Left lung (tissue), 10 donors: ENCODE data around the gene ADAM12. TPM values are rescaled to one million over a fixed set of nuclear protein-coding genes. Genes with fewer than 3 reads are reported as not detected.

Source experiments
- ATAC-seq: fragments of 200-7000 bp; cut with Tn5 transposase; one replicate; pipeline ENCODE4 v1.9.1; 2020; ENCODE audit warnings: moderate library complexity
- DNase-seq, 4 donors: peaks; one replicate each; pipeline ENCODE4 v3.0.0-alpha.2; 2013 to 2020
- H3K27ac ChIP-seq, 2 donors: fragments of 200-600 bp; sonication (generic) in 1 of 2; one replicate each; pipeline versions ENCODE4 v1.5.0 to v1.8.0; 2020 to 2021
- H3K27me3 ChIP-seq, 2 donors: fragments of 200-600 bp; sonication (generic) in 1 of 2; one replicate each; pipeline versions ENCODE4 v1.5.0 to v1.8.0; 2020 to 2021
- H3K36me3 ChIP-seq, 2 donors: fragments of 200-600 bp; sonication (generic) in 1 of 2; one replicate each; pipeline versions ENCODE4 v1.5.0 to v1.8.0; 2020 to 2021
- H3K4me1 ChIP-seq, 2 donors: fragments of 200-600 bp; one replicate each; pipeline ENCODE4 v1.8.0; 2021
- H3K4me3 ChIP-seq, 2 donors: fragments of 200-600 bp; sonication (generic) in 1 of 2; one replicate each; pipeline versions ENCODE4 v1.5.0 to v1.8.0; 2020 to 2021; ENCODE audit warnings: mild to moderate bottlenecking in 1 of 2
- H3K9me3 ChIP-seq, 2 donors: fragments of 200-600 bp; sonication (generic) in 1 of 2; one replicate each; pipeline versions ENCODE4 v1.5.0 to v1.8.0; 2020 to 2021
- intact Hi-C, 2 donors: fragments of 100-400 bp; cut with DNase I; formaldehyde crosslinking; loops; one replicate each; pipeline versions ENCODE4 v1.11.2 to v1.14.2; 2022
- polyA plus RNA-seq, 6 donors: library from polyadenylated mRNA; unstranded; fragments of 120-200 nt; gene quantifications; one replicate each; pipeline ENCODE4 v1.2.1, GENCODE V29; 2013; ENCODE audit not compliant: insufficient read length in 6 of 6
- total RNA-seq, 2 donors: library from RNA; stranded (reverse); fragmentation: NEBNext Ultra II Directional; extraction: Animal tissue kit (Norgen Biotek cat#: 25700); gene quantifications; one replicate each; pipeline ENCODE4 v1.2.1, GENCODE V29; 2021
- TF ChIP-seq, protein P1 (sequence below), 2 donors: fragments of 200-600 bp; sonication (generic) in 1 of 2; IDR thresholded peaks; one replicate each; pipeline versions ENCODE4 v1.5.0 to v1.8.0; 2021; ENCODE audit warnings: antibody characterized with exemption in 2 of 2
- donor health status: DM: no; HTN: yes; CAD: no.
- donor health status: DM: no; HTN: no; CAD: no.

The ADAM12 gene
- total and polyA plus RNA-seq, 8 donors: 2.6 to 22.4 (median 10.7) TPM

GRCh38 chr10:126290232-126290631 is 98.0 kb downstream of the ADAM12 start:
- H3K27ac ChIP-seq: no peak overlapping the region
- TF ChIP-seq, protein P1, sequence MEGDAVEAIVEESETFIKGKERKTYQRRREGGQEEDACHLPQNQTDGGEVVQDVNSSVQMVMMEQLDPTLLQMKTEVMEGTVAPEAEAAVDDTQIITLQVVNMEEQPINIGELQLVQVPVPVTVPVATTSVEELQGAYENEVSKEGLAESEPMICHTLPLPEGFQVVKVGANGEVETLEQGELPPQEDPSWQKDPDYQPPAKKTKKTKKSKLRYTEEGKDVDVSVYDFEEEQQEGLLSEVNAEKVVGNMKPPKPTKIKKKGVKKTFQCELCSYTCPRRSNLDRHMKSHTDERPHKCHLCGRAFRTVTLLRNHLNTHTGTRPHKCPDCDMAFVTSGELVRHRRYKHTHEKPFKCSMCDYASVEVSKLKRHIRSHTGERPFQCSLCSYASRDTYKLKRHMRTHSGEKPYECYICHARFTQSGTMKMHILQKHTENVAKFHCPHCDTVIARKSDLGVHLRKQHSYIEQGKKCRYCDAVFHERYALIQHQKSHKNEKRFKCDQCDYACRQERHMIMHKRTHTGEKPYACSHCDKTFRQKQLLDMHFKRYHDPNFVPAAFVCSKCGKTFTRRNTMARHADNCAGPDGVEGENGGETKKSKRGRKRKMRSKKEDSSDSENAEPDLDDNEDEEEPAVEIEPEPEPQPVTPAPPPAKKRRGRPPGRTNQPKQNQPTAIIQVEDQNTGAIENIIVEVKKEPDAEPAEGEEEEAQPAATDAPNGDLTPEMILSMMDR (IDR thresholded peaks at IDR 0.05): no peak
- no peaks in the 10 kb centered on the region for H3K4me1 ChIP-seq
- no peak overlapping the region for H3K4me3 ChIP-seq
- H3K36me3 ChIP-seq: no peaks in the 10 kb centered on the region
- ATAC-seq (no peak), DNase-seq (no peak)
- intact Hi-C loops: no loop called here
- no peaks in the 10 kb centered on the region for H3K27me3 ChIP-seq
- H3K9me3 ChIP-seq: no peaks in the 10 kb centered on the region

DNA sequence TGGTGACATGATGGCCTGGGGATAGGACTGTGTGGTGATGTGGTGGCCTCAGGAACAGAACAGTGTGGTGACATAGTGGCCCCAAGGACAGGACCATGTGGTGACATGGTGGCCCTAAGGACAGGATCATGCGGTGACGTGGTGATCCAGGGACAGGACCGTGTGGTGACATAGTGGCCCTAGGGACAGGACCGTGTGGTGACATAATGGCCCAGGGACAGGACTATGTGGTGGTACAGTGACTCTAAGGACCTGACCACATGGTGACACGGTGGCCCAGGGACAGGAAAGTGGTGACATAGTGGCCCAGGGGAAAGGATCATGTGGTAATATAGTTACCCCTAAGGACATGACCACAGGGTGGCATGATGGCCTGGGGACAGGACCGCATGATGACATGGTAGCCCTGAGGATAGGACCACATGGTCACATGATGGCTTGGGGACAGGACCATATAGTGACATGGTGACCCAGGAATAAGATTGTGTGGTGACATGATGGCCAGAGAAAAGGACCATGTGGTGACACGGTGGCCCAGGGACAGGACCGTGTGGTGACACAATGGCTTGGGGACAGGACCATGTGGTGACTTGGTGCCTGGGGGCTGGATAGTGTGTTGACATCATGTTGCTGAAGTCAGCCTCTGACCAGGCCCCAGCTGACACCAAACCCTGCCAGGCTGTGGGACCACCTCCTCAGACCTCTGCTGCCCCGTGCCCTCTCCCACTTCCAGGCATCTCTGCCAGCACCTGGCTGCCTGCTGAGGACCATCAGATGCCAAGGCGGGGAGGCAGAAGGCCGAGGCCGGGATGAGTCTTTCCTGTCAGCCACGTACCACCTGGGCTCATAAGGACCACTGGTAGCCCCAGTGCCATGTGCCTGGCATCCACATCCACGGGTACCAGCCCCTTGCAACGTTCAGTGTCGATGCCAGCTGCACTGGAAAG is 99.5 kb downstream of the ADAM12 start:
- ATAC-seq (no peak), DNase-seq (no peak)
- TF ChIP-seq, protein P1 (IDR thresholded peaks at IDR 0.05): no peak
- Histone ChIP-seq H3K27ac (no peak overlapping the region), H3K4me1 (no peaks in the 10 kb centered on the region), H3K9me3 (no peaks in the 10 kb centered on the region), H3K27me3 (no peaks in the 10 kb centered on the region), H3K36me3 (no peaks in the 10 kb centered on the region), H3K4me3 (no peak overlapping the region)
- intact Hi-C loops: no loop called here

DNA sequence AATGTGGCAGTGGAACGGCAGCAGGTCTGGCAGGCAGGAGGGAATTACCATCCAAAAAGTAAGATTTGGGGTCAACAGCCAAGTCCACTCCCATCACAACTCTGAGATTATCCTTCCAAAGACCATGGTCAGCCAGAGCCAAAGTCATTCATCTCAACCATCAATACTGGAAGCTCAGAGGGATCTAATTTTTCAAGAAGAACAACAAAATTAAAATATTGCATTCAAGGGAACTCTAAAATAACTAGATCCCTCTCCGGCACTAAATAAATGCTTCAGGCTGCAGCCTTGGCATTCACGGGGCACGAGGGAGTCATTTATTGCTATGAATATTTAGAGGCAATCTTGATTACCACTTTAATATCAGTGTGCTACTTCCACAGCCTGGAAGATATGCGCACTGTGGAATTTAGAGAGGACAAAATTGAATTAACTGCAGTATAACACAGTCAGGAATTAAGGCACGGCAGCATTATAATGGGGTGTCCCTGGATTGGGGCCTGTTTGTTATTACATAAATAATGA is 102.0 kb downstream of the ADAM12 start:
- H3K27me3 ChIP-seq: no peaks in the 10 kb centered on the region
- no peaks in the 10 kb centered on the region for H3K36me3 ChIP-seq
- no peaks in the 10 kb centered on the region for H3K9me3 ChIP-seq
- DNase-seq (no peak), ATAC-seq (no peak)
- H3K4me3 ChIP-seq: no peak overlapping the region
- no peak overlapping the region for H3K27ac ChIP-seq
- no peaks in the 10 kb centered on the region for H3K4me1 ChIP-seq
- TF ChIP-seq, protein P1 (IDR thresholded peaks at IDR 0.05): no peak
- intact Hi-C loops: no loop called here

DNA sequence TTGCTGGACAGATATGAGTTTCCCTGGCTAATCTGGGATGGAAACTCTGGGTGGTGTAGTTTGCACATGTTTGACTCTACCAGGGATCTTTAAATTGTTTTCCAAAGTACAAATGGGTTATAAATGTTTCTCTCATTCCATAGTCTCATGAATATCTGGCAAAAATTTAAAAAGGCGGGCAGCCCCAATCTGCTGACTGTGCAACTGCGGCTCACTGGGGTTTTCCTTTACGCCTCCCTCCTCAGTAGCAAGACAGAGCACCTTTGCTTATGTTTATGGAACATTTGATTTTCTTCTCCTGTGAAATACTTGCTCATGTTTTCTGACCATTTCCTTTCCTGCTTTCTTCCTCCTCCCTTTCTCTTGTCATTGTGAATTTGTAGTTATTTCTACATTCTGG is 105.0 kb downstream of the ADAM12 start:
- ATAC-seq (no peak), DNase-seq (no peak)
- intact Hi-C loops: no loop called here
- Histone ChIP-seq H3K4me1 (no peaks in the 10 kb centered on the region), H3K9me3 (no peaks in the 10 kb centered on the region), H3K36me3 (no peaks in the 10 kb centered on the region), H3K27me3 (no peaks in the 10 kb centered on the region), H3K4me3 (no peak overlapping the region), H3K27ac (no peak overlapping the region)
- TF ChIP-seq, protein P1 (IDR thresholded peaks at IDR 0.05): no peak

- H3K4me1 ChIP-seq: no peaks in the 10 kb centered on the region
- H3K4me3 ChIP-seq: no peak overlapping the region
- intact Hi-C loops: no loop called here
- TF ChIP-seq, protein P1 (IDR thresholded peaks at IDR 0.05): no peak
- no peaks in the 10 kb centered on the region for H3K9me3 ChIP-seq
- no peak for DNase-seq
- H3K36me3 ChIP-seq: no peaks in the 10 kb centered on the region
- no peak overlapping the region for H3K27ac ChIP-seq
- no peaks in the 10 kb centered on the region for H3K27me3 ChIP-seq
- ATAC-seq: no peak
Observed at GRCh38 chr10:126278851-126279250, 109.4 kb downstream of the ADAM12 start.
